ENCODE measurements around the gene GHRHR. TPM values are rescaled to one million over a fixed set of nuclear protein-coding genes. Genes with fewer than 3 reads are reported as not detected.

The GHRHR gene
- total and polyA plus RNA-seq, 2 donors (not counting 1 experiment from before 2014, with no cell fraction given), result not detected

GRCh38 chr7:30998180-30998579 lies 34.4 kb downstream of the GHRHR start:
- Histone ChIP-seq H4K20me1 (ENCODE audit: control insufficient read depth, insufficient read depth, low read length, poor library complexity, severe bottlenecking) (no peaks in the 10 kb centered on the region), H3K4me3 (ENCODE audit: control extremely low read depth in 1 of 5, extremely low read depth in 1 of 5, insufficient read depth in 1 of 5, low read depth in 2 of 5, low read length in 4 of 5) (no peak overlapping the region), H3K36me3 (replicated peaks in 1 of 2; ENCODE audit: control extremely low read depth in 1 of 2, control insufficient read depth in 1 of 2, extremely low read depth in 1 of 2, insufficient read depth in 2 of 2, low read length in 1 of 2) (no peaks in the 10 kb centered on the region), H3K4me1 (ENCODE audit: control insufficient read depth in 2 of 2, insufficient read depth in 2 of 2, low read length in 2 of 2) (no peaks in the 10 kb centered on the region), H2AFZ (ENCODE audit: insufficient read depth, low read depth, low read length, poor library complexity, severe bottlenecking) (no peak overlapping the region), H3K27me3 (replicated peaks in 1 of 4; ENCODE audit: control extremely low read depth in 1 of 4, control insufficient read depth in 3 of 4, insufficient read depth in 4 of 4, low read length in 3 of 4) (no peaks in the 10 kb centered on the region), H3K79me2 (ENCODE audit: control insufficient read depth, insufficient read depth, low read length) (no peaks in the 10 kb centered on the region), H3K4me2 (replicated peaks; ENCODE audit: low read depth, low read length, poor library complexity, severe bottlenecking) (no peak overlapping the region), H3K9me3 (ENCODE audit: control extremely low read depth in 1 of 3, control insufficient read depth in 2 of 3, insufficient read depth in 1 of 3, low read length in 2 of 3) (peaks cover 0 to 20% (median 0%) of the 10 kb centered on the region in 3 donors), H3K27ac (ENCODE audit: low read length in 2 of 2) (no peak overlapping the region), H3K9ac (ENCODE audit: low read length) (no peak overlapping the region)
- intact Hi-C loops (cut with micrococcal nuclease), result no loop called here
- ChIA-PET POLR2A (no interaction called here), CTCF (interaction anchor here (1.3 kb wide), 1 partner anchor 15 kb away, joined by 4 read pairs; no protein-coding TSS in a partner anchor)
- TF ChIP-seq CTCF (IDR thresholded peaks at IDR 0.05), result no peak
- TF ChIP-seq EZH2 (IDR thresholded peaks at IDR 0.05; ENCODE audit: borderline replicate concordance, insufficient read depth, low read depth, low read length, poor library complexity, severe bottlenecking), result no peak
- H3K4me3 Mint-ChIP-seq, result no peak overlapping the region
- no peaks in the 10 kb centered on the region for H3K4me1 Mint-ChIP-seq
- H3K27me3 Mint-ChIP-seq, result peaks cover 5% of the 10 kb centered on the region
- no peaks in the 10 kb centered on the region for H3K9me3 Mint-ChIP-seq (ENCODE audit: insufficient read depth)
- 90% methylated on average over 7 of the region's 10 CpGs for WGBS (ENCODE audit: insufficient coverage)
- no peak overlapping the region for H3K27ac Mint-ChIP-seq
- no peak for DNase-seq
- no peak for ATAC-seq (ENCODE audit: low read depth)

DNA sequence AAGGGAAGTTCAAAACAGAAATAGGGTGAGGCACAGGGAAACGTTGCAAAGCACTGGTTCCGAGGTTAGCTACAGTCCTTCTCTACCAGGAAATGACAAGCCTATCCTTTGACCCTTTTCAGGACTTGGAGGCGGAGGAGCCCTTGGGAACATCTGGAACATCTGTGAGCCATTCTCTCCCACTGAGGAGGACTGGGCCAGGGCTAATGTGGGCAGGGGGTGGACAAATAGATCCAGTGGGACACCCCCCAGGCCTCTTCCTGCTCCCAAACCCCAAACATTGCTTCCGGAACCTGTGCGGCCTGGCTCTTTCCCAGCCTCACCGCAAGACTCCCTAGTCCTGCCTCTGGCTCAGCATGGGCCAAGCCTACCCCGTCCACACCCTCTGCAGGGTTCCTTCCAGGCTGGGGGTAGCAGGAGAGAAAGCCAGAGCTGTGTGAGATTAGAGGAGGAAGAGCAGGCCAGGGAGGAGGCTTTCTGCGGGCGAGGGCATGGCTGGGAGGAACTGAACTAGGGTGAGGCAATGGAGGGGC lies 36.5 kb downstream of the GHRHR start:
- H3K27me3 Mint-ChIP-seq, result peaks cover 9% of the 10 kb centered on the region
- DNase-seq (no peak), ATAC-seq (ENCODE audit: low read depth) (no peak)
- Histone ChIP-seq H3K9me3 (ENCODE audit: control extremely low read depth in 1 of 3, control insufficient read depth in 2 of 3, insufficient read depth in 1 of 3, low read length in 2 of 3) (peaks cover 0 to 10% (median 0%) of the 10 kb centered on the region in 3 donors), H3K4me2 (replicated peaks; ENCODE audit: low read depth, low read length, poor library complexity, severe bottlenecking) (no peak overlapping the region), H3K27ac (ENCODE audit: low read length in 2 of 2) (no peak overlapping the region), H2AFZ (ENCODE audit: insufficient read depth, low read depth, low read length, poor library complexity, severe bottlenecking) (no peak overlapping the region), H3K9ac (ENCODE audit: low read length) (no peak overlapping the region), H3K27me3 (replicated peaks in 1 of 4; ENCODE audit: control extremely low read depth in 1 of 4, control insufficient read depth in 3 of 4, insufficient read depth in 4 of 4, low read length in 3 of 4) (no peaks in the 10 kb centered on the region), H3K4me3 (ENCODE audit: control extremely low read depth in 1 of 5, extremely low read depth in 1 of 5, insufficient read depth in 1 of 5, low read depth in 2 of 5, low read length in 4 of 5) (no peak overlapping the region), H3K4me1 (ENCODE audit: control insufficient read depth in 2 of 2, insufficient read depth in 2 of 2, low read length in 2 of 2) (no peaks in the 10 kb centered on the region), H3K79me2 (ENCODE audit: control insufficient read depth, insufficient read depth, low read length) (no peaks in the 10 kb centered on the region), H3K36me3 (replicated peaks in 1 of 2; ENCODE audit: control extremely low read depth in 1 of 2, control insufficient read depth in 1 of 2, extremely low read depth in 1 of 2, insufficient read depth in 2 of 2, low read length in 1 of 2) (no peaks in the 10 kb centered on the region), H4K20me1 (ENCODE audit: control insufficient read depth, insufficient read depth, low read length, poor library complexity, severe bottlenecking) (no peaks in the 10 kb centered on the region)
- TF ChIP-seq EZH2 (IDR thresholded peaks at IDR 0.05; ENCODE audit: borderline replicate concordance, insufficient read depth, low read depth, low read length, poor library complexity, severe bottlenecking), result no peak
- TF ChIP-seq CTCF (IDR thresholded peaks at IDR 0.05), result no peak
- 65% methylated on average over 6 of the region's 9 CpGs for WGBS (ENCODE audit: insufficient coverage)
- ChIA-PET POLR2A (no interaction called here), CTCF (no interaction called here)
- intact Hi-C loops (cut with micrococcal nuclease), result no loop called here
- H3K9me3 Mint-ChIP-seq (ENCODE audit: insufficient read depth), result no peaks in the 10 kb centered on the region
- no peak overlapping the region for H3K4me3 Mint-ChIP-seq
- no peaks in the 10 kb centered on the region for H3K4me1 Mint-ChIP-seq
- H3K27ac Mint-ChIP-seq, result no peak overlapping the region

Data from B cell (primary cell).